H1 (cell line): ENCODE measurements around the gene TSPAN9. TPM values are rescaled to one million over a fixed set of nuclear protein-coding genes. Genes with fewer than 3 reads are reported as not detected.

Experiments
- CTCF ChIA-PET: fragments of 300-600 bp; sonication (Branson Sonifier 250); formaldehyde crosslinking; loops from one replicate; lab custom pipeline; 2021; ENCODE audit not compliant: partially characterized antibody; lab: Charles Lee
- POLR2A ChIA-PET: fragments of 300-600 bp; sonication (Branson Sonifier 250); formaldehyde crosslinking; loops from one replicate; lab custom pipeline; 2021; ENCODE audit warnings: inconsistent platforms; ENCODE audit not compliant: partially characterized antibody; lab: Charles Lee
- DNase-seq, 2 experiments: peaks; one replicate each; pipeline versions ENCODE4 v3.0.0 to v3.0.0-alpha.2; 2010 to 2022; ENCODE audit warnings: low spot score in 2 of 2, low read depth in 1 of 2, mixed read lengths in 1 of 2
- FAIRE-seq: peaks from 2 replicates; lab custom pipeline; 2011; peaks lifted over from hg19 to GRCh38; lab: Jason Lieb, UNC
- H2AFZ ChIP-seq: 2 replicates; pipeline ENCODE4 v1.8.1; 2012; ENCODE audit warnings: low read length, inconsistent platforms
- H2AK5ac ChIP-seq: 2 replicates; pipeline ENCODE4 v1.6.1; 2013; ENCODE audit warnings: low read depth, low read length
- H2BK120ac ChIP-seq: replicated peaks from 2 replicates; pipeline ENCODE3; 2013; ENCODE audit warnings: low read depth, low read length, inconsistent platforms
- H2BK12ac ChIP-seq: 2 replicates; pipeline ENCODE4 v1.6.1; 2013; ENCODE audit warnings: low read depth, low read length
- H2BK15ac ChIP-seq: 2 replicates; pipeline ENCODE4 v1.6.1; 2013; ENCODE audit warnings: low read length
- H2BK20ac ChIP-seq: 2 replicates; pipeline ENCODE4 v1.6.1; 2013; ENCODE audit warnings: low read length
- H2BK5ac ChIP-seq: 2 replicates; pipeline ENCODE4 v1.6.1; 2013; ENCODE audit warnings: low read depth, low read length
- H3K14ac ChIP-seq: 2 replicates; pipeline ENCODE4 v1.6.1; 2013; ENCODE audit warnings: inconsistent platforms; ENCODE audit not compliant: insufficient read length
- H3K18ac ChIP-seq: 2 replicates; pipeline ENCODE4 v1.6.1; 2013; ENCODE audit warnings: low read length; ENCODE audit errors: extremely low read depth
- H3K23ac ChIP-seq: 2 replicates; pipeline ENCODE4 v1.6.1; 2013; ENCODE audit warnings: inconsistent platforms; ENCODE audit not compliant: insufficient read length
- H3K23me2 ChIP-seq: 2 replicates; pipeline ENCODE4 v1.6.1; 2013; ENCODE audit warnings: low read depth, low read length
- H3K27ac ChIP-seq: 2 replicates; pipeline ENCODE4 v1.6.1; 2011; ENCODE audit warnings: low read depth, low read length, inconsistent platforms
- H3K27me3 ChIP-seq, 4 experiments: replicated peaks in 1 of 4; 1 replicate in 1 of 4; 2 replicates in 3 of 4; pipeline versions ENCODE4 v1.6.1 to v1.8.1; 2011 to 2013; ENCODE audit warnings: low read length in 3 of 4, mild to moderate bottlenecking in 3 of 4, inconsistent platforms in 2 of 4, mixed read lengths in 2 of 4, moderate library complexity in 1 of 4; ENCODE audit not compliant: control insufficient read depth in 3 of 4, insufficient read depth in 3 of 4; ENCODE audit errors: extremely low read depth in 1 of 4
- H3K36me3 ChIP-seq, 4 experiments: 2 replicates each; pipeline versions ENCODE4 v1.6.1 to v1.8.1; 2011 to 2013; ENCODE audit warnings: mild to moderate bottlenecking in 4 of 4, low read length in 3 of 4, moderate library complexity in 2 of 4, control low read depth in 1 of 4, inconsistent platforms in 1 of 4; ENCODE audit not compliant: insufficient read depth in 4 of 4, control insufficient read depth in 2 of 4
- H3K4ac ChIP-seq: replicated peaks from 2 replicates; pipeline ENCODE3; 2013; ENCODE audit warnings: low read length, low read depth, mixed read lengths, inconsistent platforms; ENCODE audit not compliant: insufficient read length
- H3K4me1 ChIP-seq, 4 experiments: replicated peaks in 1 of 4; 1 replicate in 1 of 4; 2 replicates in 3 of 4; pipeline versions ENCODE4 v1.6.1 to v1.8.1; 2011 to 2013; ENCODE audit warnings: low read length in 3 of 4, inconsistent platforms in 2 of 4, mixed read lengths in 1 of 4; ENCODE audit not compliant: insufficient read depth in 4 of 4, control insufficient read depth in 3 of 4
- H3K4me2 ChIP-seq, 2 experiments: 2 replicates each; pipeline versions ENCODE4 v1.6.1 to v1.8.1; 2011 to 2013; ENCODE audit warnings: low read depth in 2 of 2, low read length in 2 of 2, control low read depth in 1 of 2, inconsistent platforms in 1 of 2, mild to moderate bottlenecking in 1 of 2; ENCODE audit not compliant: insufficient read depth in 1 of 2
- H3K4me3 ChIP-seq, 4 experiments: fragments of 200-600, 300-600 bp in 1 of 4; sonication (generic), shearing (Covaris generic), sonication (Bioruptor Twin) in 1 of 4; 2 replicates each; pipeline versions ENCODE4 v1.5.1 to v1.8.1; 2011 to 2016; ENCODE audit warnings: low read length in 4 of 4, low read depth in 3 of 4, control low read depth in 2 of 4, inconsistent platforms in 2 of 4, mild to moderate bottlenecking in 2 of 4, mixed read lengths in 1 of 4, moderate library complexity in 1 of 4; ENCODE audit not compliant: insufficient read depth in 2 of 4; ENCODE audit errors: extremely low read depth in 1 of 4
- H3K56ac ChIP-seq: replicated peaks from 2 replicates; pipeline ENCODE3; 2013; ENCODE audit warnings: low read depth, mild to moderate bottlenecking, mixed read lengths, low read length, inconsistent platforms; ENCODE audit not compliant: insufficient read length
- H3K79me1 ChIP-seq: 2 replicates; pipeline ENCODE4 v1.6.1; 2013; ENCODE audit warnings: low read depth, low read length, control low read depth
- H3K79me2 ChIP-seq, 2 experiments: 2 replicates each; pipeline versions ENCODE4 v1.6.1 to v1.8.1; 2012 to 2013; ENCODE audit warnings: low read length in 2 of 2, mild to moderate bottlenecking in 2 of 2, inconsistent platforms in 1 of 2; ENCODE audit not compliant: insufficient read depth in 2 of 2, control insufficient read depth in 1 of 2
- H3K9ac ChIP-seq, 4 experiments: replicated peaks in 1 of 4; 1 replicate in 1 of 4; 2 replicates in 3 of 4; pipeline versions ENCODE4 v1.6.1 to v1.8.1; 2011 to 2013; ENCODE audit warnings: low read depth in 3 of 4, low read length in 3 of 4, control low read depth in 2 of 4, mild to moderate bottlenecking in 2 of 4, moderate library complexity in 2 of 4, inconsistent platforms in 1 of 4; ENCODE audit errors: extremely low read depth in 1 of 4
- H3K9me3 ChIP-seq, 2 experiments: 2 replicates each; pipeline versions ENCODE4 v1.6.1 to v1.8.1; 2012 to 2013; ENCODE audit warnings: mild to moderate bottlenecking in 2 of 2, moderate library complexity in 2 of 2, control low read depth in 1 of 2, inconsistent platforms in 1 of 2, low read depth in 1 of 2, low read length in 1 of 2, mixed read lengths in 1 of 2; ENCODE audit not compliant: insufficient read depth in 2 of 2
- H4K20me1 ChIP-seq, 2 experiments: replicated peaks in 1 of 2; 2 replicates each; pipeline versions ENCODE3 to v1.8.1; 2011 to 2013; ENCODE audit warnings: inconsistent platforms in 2 of 2, low read length in 2 of 2, mild to moderate bottlenecking in 1 of 2; ENCODE audit not compliant: insufficient read depth in 2 of 2, control insufficient read depth in 1 of 2
- H4K5ac ChIP-seq: 2 replicates; pipeline ENCODE4 v1.6.1; 2013; ENCODE audit warnings: low read length, low read depth, mixed read lengths, inconsistent platforms; ENCODE audit not compliant: insufficient read length
- H4K8ac ChIP-seq: 2 replicates; pipeline ENCODE4 v1.8.0; 2013; ENCODE audit warnings: mild to moderate bottlenecking, moderate library complexity, low read length, inconsistent platforms; ENCODE audit not compliant: insufficient read depth; ENCODE audit errors: extremely low read depth
- H4K91ac ChIP-seq: replicated peaks from 2 replicates; pipeline ENCODE3; 2013; ENCODE audit warnings: low read length, mixed read lengths, inconsistent platforms; ENCODE audit not compliant: insufficient read length
- ASH2L ChIP-seq: fragments of 200-600, 300-600 bp; sonication (generic); IDR thresholded peaks from one replicate; pipeline ENCODE4 v1.7.1; 2017; ENCODE audit warnings: low read length
- ATF2 ChIP-seq: IDR thresholded peaks from 2 replicates; pipeline ENCODE4 v1.6.1; 2012; ENCODE audit warnings: low read length, inconsistent platforms
- ATF3 ChIP-seq: IDR thresholded peaks from 2 replicates; pipeline ENCODE4 v1.6.1; 2011; ENCODE audit warnings: low read depth, mild to moderate bottlenecking, low read length; ENCODE audit not compliant: insufficient read depth
- BACH1 ChIP-seq: IDR thresholded peaks from 2 replicates; pipeline ENCODE4 v1.6.1; 2012; ENCODE audit warnings: low read length, improper control_type of control experiment
- CBX5 ChIP-seq: fragments of 300-800, 300-1000 bp; sonication (generic); IDR thresholded peaks from 2 replicates; pipeline ENCODE4 v1.7.1; 2016; ENCODE audit warnings: antibody characterized with exemption, low read length, low read depth
- CREB1 ChIP-seq: IDR thresholded peaks from 2 replicates; pipeline ENCODE4 v1.6.1; 2012; ENCODE audit warnings: inconsistent platforms
- EGR1 ChIP-seq: IDR thresholded peaks from 2 replicates; pipeline ENCODE4 v1.6.1; 2011; ENCODE audit warnings: low read depth, low read length, borderline replicate concordance
- FOSL1 ChIP-seq: IDR thresholded peaks from 2 replicates; pipeline ENCODE4 v1.6.1; 2011; ENCODE audit warnings: mild to moderate bottlenecking, low read depth, low read length, moderate library complexity; ENCODE audit not compliant: insufficient read depth
- POLR2A ChIP-seq, 2 experiments: IDR thresholded peaks; 1 replicate in 1 of 2; 2 replicates in 1 of 2; pipeline ENCODE4 v1.6.1; 2011; ENCODE audit warnings: low read depth in 2 of 2, low read length in 2 of 2, mild to moderate bottlenecking in 2 of 2; ENCODE audit errors: control extremely low read depth in 1 of 2
- SAP30 ChIP-seq: fragments of 300-600 bp; sonication (generic); IDR thresholded peaks from 2 replicates; pipeline ENCODE4 v1.7.1; 2012; ENCODE audit warnings: low read length, moderate library complexity, mild to moderate bottlenecking, inconsistent platforms; ENCODE audit not compliant: insufficient read depth, insufficient replicate concordance
- YY1 ChIP-seq: IDR thresholded peaks from 2 replicates; pipeline ENCODE4 v1.6.1; 2011; ENCODE audit warnings: low read depth, mild to moderate bottlenecking, low read length
- ZNF274 ChIP-seq: IDR thresholded peaks from 2 replicates; pipeline ENCODE4 v1.7.0; 2012; ENCODE audit warnings: low read length, borderline replicate concordance; ENCODE audit errors: extremely low read depth
- WGBS, 2 experiments: shearing (Covaris generic) in 1 of 2; methylation state at CpG; one replicate each; pipeline versions ENCODE4 v1.1.6 to v1.1.7; 2013 to 2015; ENCODE audit warnings: low lambda C conversion rate in 2 of 2, mixed read lengths in 2 of 2, inconsistent platforms in 1 of 2, low coverage in 1 of 2, missing lambda C conversion rate in 1 of 2; ENCODE audit not compliant: insufficient replicate concordance in 2 of 2, insufficient coverage in 1 of 2, insufficient read length in 1 of 2; ENCODE audit errors: extremely low coverage in 1 of 2, missing lambda C conversion rate in 1 of 2; 5-methylcytosine and 5-hydroxymethylcytosine counted together
- polyA plus RNA-seq, 7 experiments: library from polyadenylated mRNA; depleted of rRNA in 3 of 7; stranded (reverse) in 5 of 7; unstranded in 2 of 7; fragments of >200 nt in 5 of 7; fragments of 200-250 nt in 2 of 7; gene quantifications; 1 replicate in 5 of 7; 2 replicates in 1 of 7; 4 replicates in 1 of 7; pipeline versions ENCODE4 v1.2.1 to v1.2.3, GENCODE V29; 2011 to 2013; ENCODE audit warnings: missing spikeins in 2 of 7, mixed read lengths in 2 of 7
- total RNA-seq: library from RNA; stranded (reverse); fragmentation: NEBNext Ultra II Directional; extraction: Animal tissue kit (Norgen Biotek cat#: 25700); gene quantifications from 2 replicates; pipeline ENCODE4 v1.2.1, GENCODE V29; 2021

Gene TSPAN9
- total and polyA plus RNA-seq, 2 of the 8 experiments (the other 6 are each of a cell fraction or from before 2014, with no cell fraction given) = 11.5 to 29.1 TPM

- Histone ChIP-seq H3K4me2 (no peak overlapping the region), H4K91ac (no peak overlapping the region), H2BK12ac (no peak overlapping the region), H3K56ac (no peak overlapping the region), H3K27me3 (no peaks in the 10 kb centered on the region), H2BK120ac (no peak overlapping the region), H3K4me3 (no peak overlapping the region), H3K23ac (no peak overlapping the region), H2AK5ac (no peak overlapping the region), H4K20me1 (peaks cover 0 to 5% of the 10 kb centered on the region in 2 experiments), H3K36me3 (no peaks in the 10 kb centered on the region), H3K14ac (no peak overlapping the region), H2AFZ (no peak overlapping the region), H3K18ac (no peak overlapping the region), H2BK15ac (no peak overlapping the region), H2BK5ac (no peak overlapping the region), H2BK20ac (no peak overlapping the region), H4K5ac (no peak overlapping the region), H4K8ac (no peak overlapping the region; the same call in 1 of the 2 replicates), H3K9me3 (no peaks in the 10 kb centered on the region; a peak in 1 of 4 replicates), H3K27ac (no peak overlapping the region), H3K4me1 (peaks cover 0 to 9% (median 4%) of the 10 kb centered on the region in 4 experiments; a peak in 4 of 7 replicates), H3K79me2 (no peaks in the 10 kb centered on the region), H3K23me2 (no peaks in the 10 kb centered on the region; the same call in 1 of the 2 replicates), H3K79me1 (peaks cover 7% of the 10 kb centered on the region; the same call in 1 of the 2 replicates), H3K4ac (no peak overlapping the region), H3K9ac (no peak overlapping the region)
- TF ChIP-seq ATF3 (no peak), ASH2L (no peak), FOSL1 (no peak), POLR2A (IDR thresholded peaks at IDR 0.05; ENCODE audit: control extremely low read depth in 1 of 2, low read depth in 2 of 2, low read length in 2 of 2) (no peak), CBX5 (no peak), BACH1 (no peak), SAP30 (no peak), ATF2 (no peak), ZNF274 (no peak), YY1 (no peak), CREB1 (no peak), EGR1 (no peak)
- DNase-seq = no peak
- ChIA-PET POLR2A (no interaction called here), CTCF (no interaction called here)
- FAIRE-seq = no peak
- WGBS, 2 experiments = 87% methylated on average over 7 of the region's 7 CpGs; no CpG with 5 or more reads in 1 of the 2 experiments
These were observed 29.4 kb downstream of the TSPAN9 start for GRCh38 chr12:3106579-3106978.
